Stimulated activated CD4-positive, alpha-beta T cell treated with anti-CD3 and anti-CD28 coated beads, Interleukin-4, amount 100 ng/mL, for 48 hours (primary cell): ENCODE measurements around the gene CHST11.

Experiments
- DNase-seq, 2 donors: peaks; one replicate each; pipeline ENCODE4 v3.0.0-alpha.2; 2020; ENCODE audit warnings: low read depth in 2 of 2

CHST11 gene

DNA sequence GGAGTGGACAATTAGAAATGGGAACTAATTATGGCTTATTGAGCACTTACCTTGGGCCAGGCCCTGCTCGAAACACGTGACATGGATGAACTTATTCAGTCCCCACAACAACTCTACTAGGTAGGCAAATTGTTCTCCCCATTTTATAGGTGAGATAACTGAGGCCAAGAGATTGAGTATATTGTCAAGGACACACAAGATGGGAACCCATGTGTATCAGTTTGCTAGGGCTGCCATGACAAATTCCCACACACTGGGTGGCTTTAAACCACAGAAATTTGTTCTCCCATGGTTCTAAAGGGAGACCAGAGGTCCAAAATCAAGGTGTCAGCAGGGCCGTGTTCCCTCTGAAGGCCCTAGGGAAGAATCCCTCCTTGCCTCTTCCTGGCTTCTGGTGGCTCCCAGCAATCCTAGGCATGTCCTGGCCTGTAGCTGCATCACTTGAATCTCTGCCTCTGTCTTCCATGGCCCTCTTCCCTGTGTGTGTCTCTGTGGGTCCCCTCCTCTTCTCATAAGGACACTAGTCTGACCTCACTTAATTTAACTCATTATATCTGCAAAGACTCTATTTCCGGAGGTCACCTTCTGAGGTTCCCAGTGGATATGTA is 128.8 kb downstream of the CHST11 start:
- no peak for DNase-seq

DNA sequence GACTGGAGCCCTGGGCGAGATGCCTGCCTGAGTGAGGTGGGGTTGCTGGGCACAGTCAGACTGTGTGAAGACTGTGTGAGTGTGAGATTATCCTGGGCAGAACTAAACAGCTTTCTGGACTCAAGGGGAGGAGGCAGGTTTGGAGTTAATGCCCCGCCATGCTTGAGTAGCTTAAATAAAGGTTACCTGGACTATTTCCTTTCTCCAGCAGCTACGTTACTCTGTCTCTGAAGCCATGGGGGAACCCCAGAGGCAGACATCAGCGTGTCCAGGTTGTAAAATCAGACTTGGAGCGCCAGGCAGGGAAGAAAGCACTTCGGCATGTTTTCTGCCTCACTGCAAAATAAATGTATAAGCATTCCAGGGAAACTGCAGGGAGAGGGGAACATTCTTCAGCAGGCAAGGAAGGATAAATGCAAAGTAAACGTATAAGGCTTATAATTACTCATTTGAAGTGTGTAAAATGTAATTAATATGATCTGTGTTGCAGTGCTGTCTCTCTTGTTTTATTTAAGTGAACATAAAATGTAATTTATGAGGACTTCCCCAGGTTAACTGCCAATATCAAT is 129.7 kb downstream of the CHST11 start:
- DNase-seq: no peak

DNA sequence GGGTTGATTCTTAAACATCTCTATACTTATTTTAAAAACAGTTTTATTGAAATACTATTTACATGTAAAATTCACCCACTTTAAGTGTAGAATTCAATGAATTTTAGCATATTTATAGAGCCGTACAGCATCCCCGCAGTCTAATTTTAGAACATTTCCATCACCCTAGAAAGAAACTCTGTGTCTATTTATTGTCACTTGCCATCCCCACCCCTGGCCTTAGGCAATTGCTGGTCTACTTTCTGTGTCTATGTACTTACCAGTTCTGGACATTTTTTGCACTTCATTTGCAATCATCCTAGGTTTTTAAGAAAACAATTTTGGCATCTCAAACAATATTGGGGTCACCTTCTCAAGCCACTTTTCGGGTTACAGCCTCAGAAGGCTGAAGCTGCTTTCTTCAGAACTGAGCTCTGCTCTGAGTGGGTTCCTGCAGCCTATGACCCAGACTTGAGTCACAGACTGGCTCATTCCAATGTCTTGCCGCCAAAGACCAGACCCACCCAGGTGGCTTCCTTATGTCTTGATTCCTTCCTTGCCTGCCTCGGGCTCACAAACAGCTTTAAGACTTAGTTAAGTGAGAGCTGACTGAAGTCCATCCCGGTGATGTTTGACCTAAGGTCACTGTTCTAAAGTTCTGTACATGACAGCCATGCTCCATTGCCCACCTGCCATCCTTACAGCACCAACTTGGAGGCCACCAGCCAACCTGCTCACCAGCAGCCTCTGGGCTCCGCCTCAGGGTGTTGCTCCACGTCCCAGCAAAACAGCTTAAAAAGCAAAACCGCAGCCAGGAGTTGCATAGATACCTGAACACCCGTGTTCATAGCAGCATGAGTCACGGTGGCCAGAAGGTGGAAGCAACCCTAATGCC is 131.5 kb downstream of the CHST11 start:
- DNase-seq: no peak

DNA sequence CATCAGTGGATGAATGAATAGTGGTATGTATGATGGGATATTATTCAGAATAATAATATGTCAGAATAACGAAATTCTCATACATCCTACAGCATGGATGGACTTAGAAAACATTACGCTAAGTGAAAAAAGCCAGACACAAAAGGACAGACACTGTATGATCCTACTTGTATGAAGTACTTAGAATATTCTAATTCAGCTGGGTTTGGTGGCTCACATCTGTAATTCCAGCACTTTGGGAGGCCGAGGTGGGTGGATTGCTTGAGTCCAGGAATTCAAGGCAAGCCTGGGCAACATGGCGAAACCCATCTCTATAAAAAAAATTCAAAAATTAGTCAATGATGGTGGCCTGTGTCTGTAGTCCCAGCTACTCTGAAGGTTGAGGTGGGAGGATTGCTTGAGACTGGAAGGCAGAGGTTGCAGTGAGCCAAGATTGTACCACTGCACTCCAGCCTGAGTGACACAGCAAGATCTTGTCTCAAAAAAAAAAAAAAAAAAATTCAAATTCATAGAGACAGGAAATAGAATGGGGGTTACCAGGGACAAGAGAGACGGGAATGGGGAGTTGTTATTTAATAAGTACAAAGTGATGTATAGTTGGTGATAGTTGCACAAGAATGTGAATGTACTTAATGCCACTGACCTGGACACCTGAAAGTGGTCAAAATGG is 132.3 kb downstream of the CHST11 start:
- DNase-seq: no peak

DNA sequence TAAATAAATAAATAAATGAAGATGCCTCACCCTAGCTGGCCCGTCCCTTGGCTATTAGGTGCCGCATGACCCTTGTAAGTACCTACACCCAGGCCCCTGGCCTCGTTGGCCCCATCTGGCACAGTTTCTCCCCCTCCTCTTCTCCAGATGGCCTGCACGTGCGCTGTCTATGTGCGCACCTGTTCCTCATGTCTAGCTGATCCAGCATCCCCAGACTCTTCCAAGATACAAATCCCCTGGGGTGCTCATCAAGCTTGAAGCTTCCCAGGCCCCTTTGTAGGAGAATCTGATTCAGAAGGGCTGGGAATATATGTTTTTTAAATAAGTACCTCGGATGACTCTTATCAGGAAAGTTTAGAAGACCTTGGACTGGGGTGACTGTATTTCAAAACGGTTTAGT is 133.3 kb downstream of the CHST11 start:
- no peak for DNase-seq

DNA sequence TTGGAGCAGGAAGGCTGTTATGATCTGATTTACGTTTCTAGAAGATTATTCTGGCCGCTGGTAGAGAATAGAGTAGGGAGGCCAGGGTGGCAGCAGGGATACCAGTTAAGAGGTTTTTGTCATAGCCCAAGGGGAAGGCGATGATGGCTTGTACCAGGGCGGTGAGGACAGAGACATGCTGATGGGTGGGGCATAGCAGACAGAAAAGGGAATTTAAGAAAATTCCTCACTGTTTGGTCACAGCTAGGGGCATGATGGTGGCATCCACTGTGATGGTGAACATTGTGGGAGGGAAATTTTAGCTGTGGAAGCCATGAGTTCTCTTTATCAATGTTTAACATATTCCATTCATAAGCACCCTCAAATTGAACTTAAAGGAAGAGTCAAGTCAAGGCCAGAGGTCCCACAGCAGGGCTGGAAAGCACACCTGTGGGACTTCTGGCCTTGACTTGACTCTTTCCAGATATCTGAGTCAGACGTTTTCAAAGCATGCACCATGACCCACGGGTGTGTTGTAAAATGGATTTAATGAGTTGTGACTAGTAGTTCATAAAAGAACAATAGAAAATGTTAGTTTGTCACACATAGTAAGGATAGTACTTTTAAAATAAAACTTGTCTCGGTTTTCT is 134.6 kb downstream of the CHST11 start:
- no peak for DNase-seq

DNA sequence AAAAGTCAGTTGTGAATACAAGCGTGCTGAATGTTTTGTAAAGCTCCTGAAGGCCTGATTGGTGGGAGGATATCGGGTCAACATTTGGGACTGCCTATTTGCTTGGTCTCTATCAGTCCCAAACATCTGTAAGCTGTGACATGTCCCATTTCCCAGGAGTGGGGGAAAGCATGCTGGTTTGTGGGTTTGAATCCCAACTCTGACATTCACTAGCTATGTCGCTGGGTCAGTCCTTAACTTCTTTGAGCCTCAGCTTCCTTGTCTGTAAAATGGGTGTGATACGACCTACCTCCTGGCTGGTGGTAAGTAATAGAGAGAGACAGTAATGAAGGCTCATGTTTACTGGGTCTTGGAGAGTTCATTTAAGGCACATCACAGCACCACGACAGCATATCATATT is 136.7 kb downstream of the CHST11 start:
- no peak for DNase-seq

DNA sequence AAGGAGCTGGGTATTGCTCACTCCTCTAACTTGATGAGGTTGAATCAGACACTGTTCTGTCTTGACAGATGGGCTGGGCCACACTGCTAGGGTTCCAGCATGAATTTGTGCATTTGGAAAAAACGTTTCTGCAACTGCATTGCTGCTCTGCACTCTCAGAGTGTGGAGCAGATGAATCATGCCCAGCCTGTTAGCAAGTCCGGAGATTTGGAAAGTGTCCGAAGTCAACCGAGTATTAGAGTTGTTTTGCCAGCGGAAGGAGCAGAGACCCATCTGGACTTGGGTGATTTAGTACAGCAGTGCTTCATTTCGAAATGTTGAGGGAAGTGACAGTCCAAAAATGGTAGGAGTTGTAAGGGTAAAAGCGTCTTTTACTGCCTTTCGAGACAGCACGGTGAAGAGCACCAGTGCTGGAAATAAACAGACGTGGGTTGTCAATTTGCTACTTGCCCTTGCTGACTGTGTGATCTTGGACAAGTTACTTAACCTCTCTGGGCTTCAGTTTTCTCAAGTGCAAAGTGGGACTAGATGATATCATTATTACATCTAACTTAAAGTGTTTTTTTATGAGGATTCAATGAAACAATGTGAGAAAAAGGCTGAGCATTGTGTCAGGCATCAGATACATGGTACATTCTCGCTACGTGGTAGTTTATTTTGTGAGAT is 139.5 kb downstream of the CHST11 start:
- DNase-seq: no peak

DNA sequence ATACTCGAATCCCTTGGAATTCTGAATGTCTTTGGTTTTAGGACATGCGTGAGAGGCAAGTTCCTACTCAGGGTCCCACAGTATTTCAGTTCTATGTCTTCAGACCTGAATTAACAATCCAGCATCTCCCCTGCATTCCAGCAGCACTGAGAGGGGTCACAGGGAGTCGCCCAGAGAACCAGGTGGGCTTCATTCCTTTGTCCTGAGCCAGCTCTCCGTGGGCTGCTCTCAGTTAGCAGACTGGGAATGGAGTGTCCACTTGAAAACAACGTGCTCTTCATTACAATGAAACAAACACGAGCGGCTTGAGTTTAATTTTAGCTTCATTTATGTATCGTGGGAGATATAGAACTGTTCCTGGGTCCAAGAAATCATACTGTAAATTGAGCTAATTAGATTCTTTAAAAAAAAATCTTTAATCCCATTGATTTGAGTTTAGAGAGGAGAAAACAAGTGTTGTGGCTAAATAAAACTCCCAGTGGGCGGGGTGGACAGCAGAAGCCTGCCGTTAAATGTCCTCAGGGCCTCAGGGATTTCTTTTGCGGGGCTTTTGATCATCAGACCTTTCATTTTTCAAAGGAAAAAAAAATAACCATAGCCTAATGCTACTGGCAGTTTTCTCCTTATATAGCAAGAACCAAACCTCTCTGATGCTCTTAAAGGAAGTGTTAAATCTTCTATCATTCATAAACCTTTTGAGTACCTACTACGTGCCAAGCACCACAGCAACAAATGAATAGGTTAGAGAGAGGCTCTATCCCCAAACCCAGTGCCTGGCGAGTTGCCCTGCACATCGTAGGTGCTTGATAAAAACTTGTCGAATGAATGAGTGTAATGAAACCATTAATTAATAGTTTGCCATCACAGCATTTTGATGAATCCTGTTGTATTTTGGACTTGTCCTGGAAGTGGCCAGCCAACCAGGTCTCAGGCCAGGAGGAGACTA is 140.4 kb downstream of the CHST11 start:
- no peak for DNase-seq

DNA sequence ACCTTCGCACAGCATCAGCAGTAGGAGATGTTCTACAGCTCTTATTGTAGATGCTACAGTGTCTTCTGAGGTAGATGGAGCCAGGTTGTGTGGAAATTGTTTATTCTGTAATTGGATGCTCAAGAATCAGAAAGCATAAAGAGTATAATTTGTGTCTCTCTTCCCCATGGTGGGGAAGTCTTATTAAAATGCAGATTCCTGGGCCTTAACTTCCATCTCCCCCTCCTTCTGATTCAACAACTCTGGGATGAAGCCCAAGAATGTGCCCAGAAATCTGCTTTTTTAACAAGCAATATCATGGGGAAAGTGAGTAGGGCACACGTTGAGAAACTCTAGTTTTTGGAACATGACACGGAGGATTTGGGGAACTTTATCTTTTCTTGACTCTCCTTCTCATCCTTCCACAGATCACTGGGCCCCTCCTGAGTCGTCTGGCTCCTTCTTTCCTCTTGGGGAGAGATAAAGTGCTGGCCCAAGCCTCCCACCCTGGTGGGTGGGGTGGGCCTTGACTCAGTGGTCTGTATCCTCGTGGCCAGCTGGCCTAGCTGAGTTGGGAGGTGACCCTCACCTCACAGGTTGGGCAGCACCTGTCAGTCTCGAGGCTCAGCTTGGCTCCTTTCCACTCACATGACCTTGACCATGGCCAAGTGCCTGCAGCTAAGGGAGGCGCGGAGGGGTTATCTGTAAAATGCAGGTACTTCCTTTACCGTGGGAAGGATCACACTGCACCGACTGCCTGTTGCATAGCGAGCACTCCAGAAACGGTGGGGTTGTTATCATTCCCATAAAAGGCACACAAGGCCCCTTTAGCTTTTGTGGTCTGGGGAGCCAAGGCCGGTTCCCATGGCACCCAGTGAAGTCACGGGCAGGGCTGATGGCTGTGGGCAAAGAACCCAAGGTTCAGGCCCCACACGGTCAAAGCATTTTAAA is 141.9 kb downstream of the CHST11 start:
- no peak for DNase-seq

DNA sequence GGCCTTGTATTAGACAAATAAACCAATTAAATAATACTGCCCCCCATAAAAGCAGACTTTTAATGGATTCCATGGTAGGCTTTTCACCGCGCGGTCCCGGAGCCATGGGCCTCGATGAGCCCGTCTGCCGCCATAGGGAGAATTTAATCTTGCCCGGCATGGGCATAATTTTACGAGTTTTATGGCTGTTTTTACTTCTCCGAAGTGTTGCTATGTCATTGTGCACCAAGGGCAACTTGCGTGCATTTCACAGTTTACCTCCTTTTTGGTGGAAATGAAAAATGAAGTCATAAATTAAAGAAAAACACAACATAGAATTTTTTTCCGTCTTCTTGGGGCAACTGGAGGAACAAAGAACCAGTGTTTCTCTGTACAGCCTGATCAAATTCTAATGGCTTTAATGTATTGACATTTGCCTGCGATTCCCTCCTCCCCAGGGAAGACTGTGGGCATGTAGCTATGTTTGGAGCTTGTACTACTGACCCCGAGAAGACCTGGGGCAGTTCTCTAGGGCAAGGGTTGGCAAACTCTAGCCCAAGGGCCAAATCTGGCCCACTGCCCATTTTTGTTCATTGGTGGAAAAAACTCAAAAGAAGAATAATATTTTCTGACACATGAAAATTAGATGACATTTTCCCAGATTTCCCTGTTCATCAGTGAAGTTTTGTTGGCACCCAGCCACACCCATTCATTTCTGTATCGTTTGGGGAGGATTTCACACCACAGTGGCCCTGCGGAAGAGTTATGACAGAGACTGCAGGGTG is 142.7 kb downstream of the CHST11 start:
- no peak for DNase-seq

DNA sequence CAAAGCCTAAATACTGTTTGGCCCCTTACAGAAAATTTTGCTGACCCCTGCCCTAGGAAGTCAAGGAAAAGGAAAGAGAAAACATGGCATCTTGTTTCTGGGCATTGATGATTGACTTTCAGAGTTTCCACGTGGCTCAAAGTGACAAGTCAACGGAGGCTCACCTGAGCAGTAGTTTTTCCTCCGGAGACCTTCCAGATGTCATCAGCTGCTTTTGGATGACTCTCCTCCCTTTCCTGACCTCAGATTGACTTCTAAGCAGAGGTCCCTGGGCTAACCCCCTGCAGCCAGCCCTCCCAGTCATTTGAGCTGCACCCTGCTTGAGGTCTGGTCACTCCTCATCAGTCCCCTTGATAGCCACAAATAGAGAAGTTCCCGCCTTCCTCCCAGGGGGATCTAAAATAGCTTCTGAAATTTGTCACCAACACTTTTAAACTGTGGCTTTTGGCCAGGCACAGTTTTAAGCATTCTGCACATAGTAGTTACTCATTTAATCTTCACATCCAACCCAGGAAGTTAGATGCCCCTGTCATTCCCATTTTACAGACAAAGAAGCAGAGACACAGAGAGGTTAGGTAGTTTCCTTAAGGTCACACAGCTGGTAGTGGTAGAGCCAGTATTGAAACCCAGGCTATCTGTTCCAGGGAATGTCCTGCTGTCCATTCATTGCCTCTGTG is 143.4 kb downstream of the CHST11 start:
- no peak for DNase-seq

DNA sequence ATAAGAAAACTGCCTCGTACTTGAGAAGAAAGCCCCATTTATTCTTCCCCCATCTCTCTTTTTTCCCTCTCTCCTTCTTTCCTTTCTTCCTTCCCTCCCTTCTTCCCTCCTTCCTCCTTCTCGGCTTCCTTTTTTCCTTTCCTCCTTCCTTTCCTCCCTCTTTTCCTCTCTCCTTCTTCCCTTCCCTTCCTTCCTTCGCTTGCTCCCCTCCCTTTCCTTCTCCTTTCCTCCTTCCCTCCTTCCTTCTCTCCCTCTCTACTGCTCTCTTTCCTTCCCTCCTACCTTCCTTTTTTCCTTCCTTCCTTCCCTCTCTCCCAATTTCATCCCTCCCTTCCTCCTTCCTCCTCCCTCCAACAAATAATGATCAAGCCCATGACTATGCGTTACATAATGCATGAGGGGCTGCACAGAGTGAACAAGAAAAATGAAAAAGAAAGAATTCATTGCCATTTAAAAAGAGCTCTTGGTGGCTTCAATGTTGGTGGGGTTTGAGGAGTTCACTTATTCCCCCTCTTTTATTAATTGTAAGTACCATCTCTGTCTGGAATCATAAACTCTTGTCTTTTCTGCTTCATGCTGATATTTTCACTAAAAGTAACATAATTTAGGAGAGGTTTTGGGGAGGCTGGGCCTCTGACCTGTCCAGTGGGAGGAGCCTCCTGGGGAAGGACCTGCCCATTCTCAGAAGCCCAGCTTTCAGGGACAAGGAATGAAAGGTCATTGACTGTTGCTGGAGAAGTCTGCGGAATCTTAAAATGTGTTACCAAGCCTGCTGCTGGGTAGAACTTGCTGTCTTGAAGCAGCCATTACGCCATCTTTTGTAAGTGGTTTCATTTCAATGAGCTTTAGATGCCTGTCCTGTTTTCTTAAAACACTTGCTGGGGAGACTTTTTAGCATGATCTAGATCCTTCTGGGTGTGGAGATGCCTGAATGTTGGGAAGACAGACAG is 144.3 kb downstream of the CHST11 start:
- no peak for DNase-seq

DNA sequence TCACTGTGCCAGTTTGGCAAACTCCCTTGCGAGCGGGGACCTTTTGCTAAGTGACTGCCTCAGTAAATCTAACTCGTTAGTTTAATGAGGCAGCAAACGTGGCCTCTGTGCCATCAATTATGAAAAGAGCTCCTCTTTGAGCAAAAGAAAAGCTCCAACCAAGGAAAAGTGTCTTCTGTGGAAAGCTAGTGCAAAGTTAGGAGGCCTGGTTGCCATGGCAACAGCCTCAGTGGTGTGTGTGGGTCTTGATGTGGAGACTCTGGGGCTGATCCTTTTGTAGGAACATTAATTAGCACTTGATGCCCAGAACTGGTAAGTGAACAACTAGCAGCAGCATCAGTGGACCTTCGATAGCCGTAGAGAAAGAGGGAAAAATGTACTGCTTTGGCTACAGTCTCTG is 145.7 kb downstream of the CHST11 start:
- no peak for DNase-seq

DNA sequence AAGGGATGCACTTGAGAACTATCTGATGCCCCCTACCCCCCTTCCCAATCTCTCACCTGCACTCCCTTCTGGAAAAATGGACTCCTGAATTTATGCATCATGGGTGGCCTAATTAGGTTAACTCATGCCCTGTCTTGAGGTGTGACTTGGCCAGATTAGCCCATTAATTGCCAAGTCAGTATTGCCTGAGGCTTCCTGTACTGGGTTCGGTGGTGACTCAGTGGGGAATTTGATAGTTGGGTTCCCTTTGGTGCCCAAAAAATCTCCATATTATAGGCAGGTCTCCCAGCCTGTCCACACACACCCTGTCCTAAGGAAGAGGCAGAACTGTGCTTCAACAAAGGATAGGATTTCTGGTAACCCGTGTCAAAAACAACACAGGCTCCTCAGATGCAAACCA is 146.1 kb downstream of the CHST11 start:
- no peak for DNase-seq

DNA sequence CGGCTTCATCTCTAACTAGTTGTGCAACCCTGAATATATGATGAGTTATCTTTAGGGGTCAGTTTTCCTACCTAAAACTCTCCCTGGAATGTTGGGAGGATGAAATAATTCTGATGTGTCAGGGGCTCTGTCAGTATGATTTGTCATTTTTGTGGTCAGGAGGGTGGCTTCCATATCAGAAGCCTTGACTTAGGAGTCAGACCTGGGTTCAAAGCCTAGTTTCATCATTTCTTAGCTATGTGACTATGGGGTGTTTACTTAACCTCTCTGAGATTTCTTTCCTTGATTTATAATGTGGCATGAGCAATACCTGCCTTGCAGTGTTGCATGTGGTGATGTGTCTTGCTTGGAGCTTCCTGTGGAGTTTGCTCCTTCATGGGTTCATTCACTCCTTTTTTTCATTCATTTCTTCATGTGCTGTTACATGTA is 146.8 kb downstream of the CHST11 start:
- no peak for DNase-seq
